Body of pancreas (tissue), 4 donors: ENCODE data around the gene AGO3. TPM values are rescaled to one million over a fixed set of nuclear protein-coding genes. Genes with fewer than 3 reads are reported as not detected.

Experiments used
- ATAC-seq: fragments of 150-250 bp; one replicate; pipeline ENCODE4 v1.9.1; 2016
- DNase-seq, 4 donors: peaks; one replicate each; pipeline ENCODE4 v3.0.0-alpha.2; 2019
- H3K27ac ChIP-seq, 4 donors: fragments of 200-600 bp; sonication (generic); 1 replicate in 3 of 4; 2 replicates in 1 of 4; pipeline versions ENCODE4 v1.5.1 to v1.6.1; 2016 to 2019; ENCODE audit warnings: mild to moderate bottlenecking in 1 of 4, mixed read lengths in 1 of 4, moderate library complexity in 1 of 4
- H3K27me3 ChIP-seq, 2 donors: fragments of 200-600 bp; sonication (generic); one replicate each; pipeline ENCODE4 v1.6.0; 2016; ENCODE audit warnings: mild to moderate bottlenecking in 1 of 2
- H3K36me3 ChIP-seq, 2 donors: fragments of 200-600 bp; sonication (generic); replicated peaks in 1 of 2; 2 replicates each; pipeline ENCODE4 v1.5.1; 2016; ENCODE audit warnings: low read depth in 2 of 2; ENCODE audit not compliant: insufficient read depth in 1 of 2
- H3K4me1 ChIP-seq: fragments of 200-600 bp; sonication (generic); one replicate; pipeline ENCODE4 v1.6.0; 2016
- H3K4me3 ChIP-seq, 2 donors: fragments of 200-600 bp; sonication (generic); 1 replicate in 1 of 2; 2 replicates in 1 of 2; pipeline ENCODE4 v1.5.1; 2016 to 2019
- H3K9me3 ChIP-seq, 3 donors: fragments of 200-600 bp; sonication (generic); 1 replicate in 2 of 3; 2 replicates in 1 of 3; pipeline ENCODE4 v1.5.1; 2016
- POLR2A ChIP-seq, 3 donors: fragments of 450-650 bp; IDR thresholded peaks; one replicate each; pipeline ENCODE4 v1.6.1; 2016; ENCODE audit warnings: antibody characterized with exemption in 3 of 3, mild to moderate bottlenecking in 2 of 3
- WGBS, 2 donors: methylation state at CpG; one replicate each; pipeline ENCODE4 v1.1.5; 2017; 5-methylcytosine and 5-hydroxymethylcytosine counted together
- intact Hi-C: fragments of 100-400 bp; cut with DNase I; formaldehyde crosslinking; loops from one replicate; pipeline ENCODE4 v1.15.1; 2023
- total RNA-seq, 2 donors: library from RNA; depleted of rRNA; stranded (reverse); fragments of >200 nt; gene quantifications; one replicate each; pipeline ENCODE4 v1.1.0, GENCODE V29; 2016
- TF ChIP-seq, protein P1 (sequence below), 7 experiments: fragments of 450-650 bp in 4 of 7; fragments of 200-600 bp in 3 of 7; sonication (generic) in 3 of 7; IDR thresholded peaks; one replicate each; pipeline ENCODE4 v1.5.1; 2016 to 2019; ENCODE audit warnings: antibody characterized with exemption in 7 of 7

The AGO3 gene
- total RNA-seq, 2 donors from 2014 or later, result 10.9 to 12.2 TPM

GRCh38 chr1:35883635-35884101 lies 47.2 kb upstream of the AGO3 start:
- intact Hi-C loops, result no loop called here
- TF ChIP-seq, protein P1, sequence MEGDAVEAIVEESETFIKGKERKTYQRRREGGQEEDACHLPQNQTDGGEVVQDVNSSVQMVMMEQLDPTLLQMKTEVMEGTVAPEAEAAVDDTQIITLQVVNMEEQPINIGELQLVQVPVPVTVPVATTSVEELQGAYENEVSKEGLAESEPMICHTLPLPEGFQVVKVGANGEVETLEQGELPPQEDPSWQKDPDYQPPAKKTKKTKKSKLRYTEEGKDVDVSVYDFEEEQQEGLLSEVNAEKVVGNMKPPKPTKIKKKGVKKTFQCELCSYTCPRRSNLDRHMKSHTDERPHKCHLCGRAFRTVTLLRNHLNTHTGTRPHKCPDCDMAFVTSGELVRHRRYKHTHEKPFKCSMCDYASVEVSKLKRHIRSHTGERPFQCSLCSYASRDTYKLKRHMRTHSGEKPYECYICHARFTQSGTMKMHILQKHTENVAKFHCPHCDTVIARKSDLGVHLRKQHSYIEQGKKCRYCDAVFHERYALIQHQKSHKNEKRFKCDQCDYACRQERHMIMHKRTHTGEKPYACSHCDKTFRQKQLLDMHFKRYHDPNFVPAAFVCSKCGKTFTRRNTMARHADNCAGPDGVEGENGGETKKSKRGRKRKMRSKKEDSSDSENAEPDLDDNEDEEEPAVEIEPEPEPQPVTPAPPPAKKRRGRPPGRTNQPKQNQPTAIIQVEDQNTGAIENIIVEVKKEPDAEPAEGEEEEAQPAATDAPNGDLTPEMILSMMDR (IDR thresholded peaks at IDR 0.05), result no peak
- TF ChIP-seq POLR2A (IDR thresholded peaks at IDR 0.05), result no peak
- WGBS, 2 donors, result 2% methylated on average over 7 to 24 of the region's 29 CpGs
- Histone ChIP-seq H3K4me1 (peaks cover 30% of the 10 kb centered on the region), H3K4me3 (peak overlapping the region; percentile 87 to 97), H3K36me3 (no peaks in the 10 kb centered on the region), H3K27ac (peak overlapping the region; percentile 66 to 85 (median 75)), H3K27me3 (no peaks in the 10 kb centered on the region), H3K9me3 (no peaks in the 10 kb centered on the region)
- peak; percentile 31 for ATAC-seq
- DNase-seq, result peak; percentile 45 to 71 (median 63)

DNA sequence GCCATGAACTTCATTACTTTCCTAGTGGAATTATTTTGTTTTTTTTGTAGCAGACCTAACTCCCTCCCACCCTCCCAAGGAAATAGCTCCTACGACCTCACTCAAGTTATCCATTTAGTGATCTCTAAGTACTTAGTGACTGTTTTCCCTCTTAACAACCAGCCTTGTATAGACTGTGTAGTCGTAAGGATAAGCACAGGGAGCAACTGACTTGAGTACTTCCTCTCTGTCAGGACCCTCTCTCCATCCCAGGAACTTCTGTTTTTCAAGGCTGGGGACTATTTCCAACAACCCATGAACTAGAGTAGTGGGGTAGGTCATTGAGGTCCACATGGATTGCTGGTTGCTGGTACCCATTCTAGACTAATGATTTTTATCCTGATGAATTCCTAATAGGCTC lies 46.0 kb upstream of the AGO3 start:
- intact Hi-C loops, result no loop called here
- H3K27me3 ChIP-seq, result no peaks in the 10 kb centered on the region
- TF ChIP-seq, protein P1 (IDR thresholded peaks at IDR 0.05), result no peak
- TF ChIP-seq POLR2A (IDR thresholded peaks at IDR 0.05), result no peak
- H3K27ac ChIP-seq, result no peak overlapping the region
- H3K9me3 ChIP-seq, result no peaks in the 10 kb centered on the region
- peaks cover 30% of the 10 kb centered on the region for H3K4me1 ChIP-seq
- WGBS, 2 donors, result 58 to 59% methylated on average over 2 of the region's 2 CpGs
- no peak overlapping the region for H3K4me3 ChIP-seq
- no peak for ATAC-seq
- H3K36me3 ChIP-seq, result no peaks in the 10 kb centered on the region
- DNase-seq, result no peak

DNA sequence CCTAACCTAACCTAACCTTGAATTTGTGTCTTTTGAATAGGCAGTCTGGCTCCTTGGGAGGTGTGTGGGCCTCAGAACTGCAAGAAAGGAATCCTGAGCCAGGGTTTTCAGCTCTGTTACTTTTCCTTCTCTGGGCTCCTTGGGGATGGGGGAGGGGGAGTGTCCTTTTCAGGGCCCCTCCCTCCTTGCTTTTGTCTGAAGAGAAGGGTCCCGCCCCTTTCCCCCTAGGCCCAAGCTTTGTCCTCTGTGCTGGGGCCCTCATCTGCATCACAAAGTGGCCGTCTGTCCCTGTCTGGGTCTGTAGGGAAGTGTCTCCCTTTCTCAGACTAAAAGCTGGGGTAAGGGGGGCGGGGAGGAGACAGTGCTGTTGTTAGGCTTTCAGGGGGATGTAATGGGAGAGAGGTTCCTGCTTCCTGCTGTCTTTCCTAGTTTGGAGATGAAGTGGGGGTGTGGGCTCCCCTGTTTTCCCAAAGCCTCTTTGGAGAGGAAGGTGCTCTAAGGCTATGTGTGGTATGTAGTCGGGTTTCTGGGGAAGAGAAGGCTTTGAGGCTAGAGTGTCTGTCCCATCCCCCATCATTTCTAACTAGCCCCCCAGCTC lies 44.8 kb upstream of the AGO3 start:
- Histone ChIP-seq H3K4me1 (peaks cover 30% of the 10 kb centered on the region), H3K4me3 (no peak overlapping the region), H3K27ac (peak overlapping the region in 1 of 4 donors; percentile 8), H3K27me3 (no peaks in the 10 kb centered on the region), H3K36me3 (peaks cover 0 to 6% of the 10 kb centered on the region in 2 donors), H3K9me3 (no peaks in the 10 kb centered on the region)
- WGBS, 2 donors, result 63 to 66% methylated on average over 4 of the region's 4 CpGs
- intact Hi-C loops, result no loop called here
- peak in 1 of 4 donors; percentile 16 for DNase-seq
- ATAC-seq, result no peak
- TF ChIP-seq, protein P1 (IDR thresholded peaks at IDR 0.05), result no peak
- TF ChIP-seq POLR2A (IDR thresholded peaks at IDR 0.05), result no peak

DNA sequence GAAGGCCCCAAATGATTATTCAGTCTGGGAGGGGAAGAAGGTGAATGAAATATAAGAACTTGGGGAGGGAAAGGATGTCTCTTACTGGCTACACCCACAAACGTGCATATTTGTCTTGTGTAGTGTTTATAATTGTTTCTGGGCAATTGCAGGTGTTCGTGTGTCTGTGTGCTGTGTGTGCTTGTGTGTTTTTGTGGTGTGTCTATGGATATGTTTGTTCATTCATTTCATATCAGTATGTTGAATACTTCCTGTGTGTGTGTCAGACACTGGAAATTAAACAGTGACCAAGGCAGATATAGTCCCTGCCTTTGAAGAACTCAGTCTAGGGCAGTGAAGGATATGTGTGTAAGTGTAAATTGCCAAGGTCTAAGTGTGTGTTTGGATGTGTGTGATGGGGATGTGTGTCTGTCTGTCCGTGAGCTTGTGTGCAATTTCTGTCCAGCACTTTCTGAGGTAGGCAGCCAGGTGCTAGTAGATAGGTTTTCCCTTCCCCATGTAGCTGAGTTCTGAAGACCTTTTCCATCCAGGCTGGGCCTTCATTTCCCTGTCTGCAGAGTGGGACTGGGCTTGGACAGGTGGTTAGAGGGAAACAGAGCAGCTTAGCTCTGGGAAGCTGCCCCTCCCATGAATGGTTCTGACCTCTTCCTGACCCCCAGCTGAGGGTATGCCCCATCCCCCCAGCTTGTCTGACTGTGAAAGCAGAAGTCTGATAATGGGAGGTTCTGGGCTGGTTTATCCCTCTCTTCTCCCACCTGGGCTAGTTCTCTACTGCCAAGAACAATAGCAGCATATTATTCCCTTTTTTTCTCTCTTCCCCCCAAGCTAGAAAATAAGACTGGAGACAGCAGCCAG lies 44.1 kb upstream of the AGO3 start:
- no peaks in the 10 kb centered on the region for H3K27me3 ChIP-seq
- H3K36me3 ChIP-seq, result peaks cover 0 to 6% of the 10 kb centered on the region in 2 donors
- H3K4me1 ChIP-seq, result peaks cover 30% of the 10 kb centered on the region
- peak overlapping the region in 1 of 4 donors; percentile 8 for H3K27ac ChIP-seq
- WGBS, 2 donors, result 11 to 23% methylated on average over 3 of the region's 3 CpGs
- no peaks in the 10 kb centered on the region for H3K9me3 ChIP-seq
- no peak overlapping the region for H3K4me3 ChIP-seq
- TF ChIP-seq, protein P1 (IDR thresholded peaks at IDR 0.05), result no peak
- no peak for TF ChIP-seq POLR2A (IDR thresholded peaks at IDR 0.05)
- intact Hi-C loops, result no loop called here
- ATAC-seq (no peak), DNase-seq (no peak)
